ENCODE data around the gene TNFAIP8L1.

- peak; percentile 89 to 94 for TF ChIP-seq HNF4A (conservative IDR thresholded peaks at IDR 0.05)
- no peak for TF ChIP-seq CTCF (IDR thresholded peaks at IDR 0.05; ENCODE audit: low read depth, low read length, missing input control)
- TF ChIP-seq REST (IDR thresholded peaks at IDR 0.05), result no peak
- TF ChIP-seq FOXA2 (IDR thresholded peaks at IDR 0.05), result no peak
- no peak for TF ChIP-seq YY1 (IDR thresholded peaks at IDR 0.05)
- no peak for TF ChIP-seq TAF1 (conservative IDR thresholded peaks at IDR 0.05)
- no peak for TF ChIP-seq GABPA (IDR thresholded peaks at IDR 0.05 in 1 of 2, conservative IDR thresholded peaks at IDR 0.05 in 1 of 2)
- TF ChIP-seq ATF3 (IDR thresholded peaks at IDR 0.05), result no peak
- no peak for TF ChIP-seq EGR1 (IDR thresholded peaks at IDR 0.05; ENCODE audit: low read depth in 2 of 2)
- peak in 1 of 2 donors; percentile 22 for TF ChIP-seq RAD21 (IDR thresholded peaks at IDR 0.05)
- no peak for TF ChIP-seq JUND (IDR thresholded peaks at IDR 0.05)
These were observed 373 bp downstream of the TNFAIP8L1 start for GRCh38 chr19:4639531-4640246.

Measured in liver (tissue), 3 donors.